Osteocyte (in vitro differentiated cells): Measurements from ENCODE around the gene HEMK1. TPM values are rescaled to one million over a fixed set of nuclear protein-coding genes. Genes with fewer than 3 reads are reported as not detected.

Experiments used
- DNase-seq: peaks from one replicate; pipeline ENCODE4 v3.0.0; 2021; ENCODE audit warnings: mixed read lengths; ENCODE audit not compliant: unreplicated experiment; ENCODE audit errors: extremely low spot score
- H3K27ac Mint-ChIP-seq: one replicate; pipeline ENCODE4 v1.8.0; 2021; ENCODE audit warnings: mild to moderate bottlenecking, mixed read lengths; ENCODE audit not compliant: unreplicated experiment
- H3K27me3 Mint-ChIP-seq: one replicate; pipeline ENCODE4 v1.8.0; 2021; ENCODE audit warnings: mixed read lengths; ENCODE audit not compliant: unreplicated experiment
- H3K36me3 Mint-ChIP-seq: one replicate; pipeline ENCODE4 v1.8.0; 2021; ENCODE audit warnings: mixed read lengths; ENCODE audit not compliant: unreplicated experiment
- H3K4me1 Mint-ChIP-seq: one replicate; pipeline ENCODE4 v1.8.0; 2021; ENCODE audit warnings: mixed read lengths; ENCODE audit not compliant: unreplicated experiment
- H3K4me3 Mint-ChIP-seq: one replicate; pipeline ENCODE4 v1.8.0; 2021; ENCODE audit warnings: mild to moderate bottlenecking, moderate library complexity, mixed read lengths; ENCODE audit not compliant: unreplicated experiment
- H3K9me3 Mint-ChIP-seq: one replicate; pipeline ENCODE4 v1.8.0; 2021; ENCODE audit warnings: mixed read lengths; ENCODE audit not compliant: unreplicated experiment
- total RNA-seq: library from RNA; stranded (reverse); gene quantifications from 2 replicates; pipeline ENCODE4 v1.2.1, GENCODE V29; 2021
- TF ChIP-seq, protein P1 (sequence below): fragments of 200-600 bp; sonication (generic); IDR thresholded peaks from 2 replicates; pipeline ENCODE4 v1.5.0; 2021; ENCODE audit warnings: antibody characterized with exemption, mild to moderate bottlenecking, moderate library complexity

The HEMK1 gene
- total RNA-seq, 1 donor from 2014 or later, result 23.1 TPM

DNA sequence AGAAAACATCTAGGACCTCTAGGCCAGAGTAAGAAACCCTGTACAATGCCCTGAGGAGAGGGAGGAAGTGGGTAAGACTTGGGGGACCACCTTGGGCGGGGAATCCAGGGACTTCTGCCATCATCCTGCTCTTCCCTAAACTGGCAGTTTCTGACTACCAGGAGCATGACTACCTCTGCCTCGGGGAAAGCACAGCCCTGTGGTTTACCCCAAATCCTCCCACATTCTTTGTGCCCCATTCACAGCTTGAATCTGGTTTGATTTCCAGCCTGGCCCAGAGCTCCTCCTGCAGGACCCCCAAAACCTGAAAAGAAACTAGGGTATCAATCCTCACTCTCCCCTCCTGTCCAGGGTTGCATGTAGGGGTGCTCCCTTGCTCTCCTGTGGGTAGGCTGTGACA lies 6.5 kb upstream of the HEMK1 start:
- no peaks in the 10 kb centered on the region for H3K36me3 Mint-ChIP-seq
- no peak overlapping the region for H3K27ac Mint-ChIP-seq
- no peaks in the 10 kb centered on the region for H3K27me3 Mint-ChIP-seq
- DNase-seq, result no peak
- TF ChIP-seq, protein P1, sequence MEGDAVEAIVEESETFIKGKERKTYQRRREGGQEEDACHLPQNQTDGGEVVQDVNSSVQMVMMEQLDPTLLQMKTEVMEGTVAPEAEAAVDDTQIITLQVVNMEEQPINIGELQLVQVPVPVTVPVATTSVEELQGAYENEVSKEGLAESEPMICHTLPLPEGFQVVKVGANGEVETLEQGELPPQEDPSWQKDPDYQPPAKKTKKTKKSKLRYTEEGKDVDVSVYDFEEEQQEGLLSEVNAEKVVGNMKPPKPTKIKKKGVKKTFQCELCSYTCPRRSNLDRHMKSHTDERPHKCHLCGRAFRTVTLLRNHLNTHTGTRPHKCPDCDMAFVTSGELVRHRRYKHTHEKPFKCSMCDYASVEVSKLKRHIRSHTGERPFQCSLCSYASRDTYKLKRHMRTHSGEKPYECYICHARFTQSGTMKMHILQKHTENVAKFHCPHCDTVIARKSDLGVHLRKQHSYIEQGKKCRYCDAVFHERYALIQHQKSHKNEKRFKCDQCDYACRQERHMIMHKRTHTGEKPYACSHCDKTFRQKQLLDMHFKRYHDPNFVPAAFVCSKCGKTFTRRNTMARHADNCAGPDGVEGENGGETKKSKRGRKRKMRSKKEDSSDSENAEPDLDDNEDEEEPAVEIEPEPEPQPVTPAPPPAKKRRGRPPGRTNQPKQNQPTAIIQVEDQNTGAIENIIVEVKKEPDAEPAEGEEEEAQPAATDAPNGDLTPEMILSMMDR, result no peak
- H3K4me1 Mint-ChIP-seq, result peaks cover 2% of the 10 kb centered on the region
- no peak overlapping the region for H3K4me3 Mint-ChIP-seq
- H3K9me3 Mint-ChIP-seq, result no peaks in the 10 kb centered on the region

DNA sequence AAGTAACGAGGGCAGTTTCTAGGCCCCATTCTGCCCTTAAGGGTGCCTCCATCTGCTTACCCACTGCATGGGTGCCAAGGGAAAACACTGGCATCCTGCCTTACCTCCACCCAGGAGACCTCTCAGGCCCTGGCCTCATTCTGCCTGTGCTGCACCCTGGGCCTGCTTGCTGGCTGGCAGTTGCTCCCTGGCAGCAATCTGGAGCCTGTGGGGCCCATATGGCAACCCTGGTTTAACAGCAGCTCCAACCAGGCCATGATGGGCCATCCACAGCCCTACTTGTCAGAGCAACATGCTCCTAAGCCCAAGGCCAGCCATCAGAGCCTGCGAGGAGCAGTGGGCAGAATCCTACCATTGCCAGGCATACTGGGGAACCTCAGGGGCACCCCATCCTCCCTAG lies 5.5 kb upstream of the HEMK1 start:
- H3K4me3 Mint-ChIP-seq, result no peak overlapping the region
- DNase-seq, result no peak
- peaks cover 7% of the 10 kb centered on the region for H3K4me1 Mint-ChIP-seq
- no peaks in the 10 kb centered on the region for H3K9me3 Mint-ChIP-seq
- no peak overlapping the region for H3K27ac Mint-ChIP-seq
- H3K36me3 Mint-ChIP-seq, result no peaks in the 10 kb centered on the region
- no peaks in the 10 kb centered on the region for H3K27me3 Mint-ChIP-seq
- TF ChIP-seq, protein P1, result no peak

DNA sequence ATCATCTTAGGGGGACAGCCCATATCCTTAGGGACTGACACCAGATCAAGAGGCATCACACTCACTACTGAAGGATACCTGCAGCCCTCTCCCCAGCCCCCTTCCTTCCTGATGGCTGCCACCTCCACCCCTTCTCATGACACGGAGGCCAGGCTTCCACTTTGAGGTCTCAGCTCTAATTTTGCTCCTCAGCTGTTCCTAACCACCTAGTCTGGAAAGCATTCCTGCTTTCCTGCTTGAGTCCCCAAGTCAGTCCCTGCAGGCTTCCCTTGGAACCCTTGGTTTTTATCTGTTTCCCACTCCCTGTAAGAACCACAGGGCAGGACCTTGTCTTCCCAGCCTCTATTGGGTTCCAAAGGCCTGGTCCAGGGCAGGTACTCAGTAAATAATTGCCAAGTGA lies 5.0 kb upstream of the HEMK1 start:
- Mint-ChIP-seq H3K9me3 (no peaks in the 10 kb centered on the region), H3K4me3 (no peak overlapping the region), H3K27ac (no peak overlapping the region), H3K36me3 (no peaks in the 10 kb centered on the region), H3K4me1 (peaks cover 7% of the 10 kb centered on the region), H3K27me3 (no peaks in the 10 kb centered on the region)
- no peak for DNase-seq
- TF ChIP-seq, protein P1, result no peak

DNA sequence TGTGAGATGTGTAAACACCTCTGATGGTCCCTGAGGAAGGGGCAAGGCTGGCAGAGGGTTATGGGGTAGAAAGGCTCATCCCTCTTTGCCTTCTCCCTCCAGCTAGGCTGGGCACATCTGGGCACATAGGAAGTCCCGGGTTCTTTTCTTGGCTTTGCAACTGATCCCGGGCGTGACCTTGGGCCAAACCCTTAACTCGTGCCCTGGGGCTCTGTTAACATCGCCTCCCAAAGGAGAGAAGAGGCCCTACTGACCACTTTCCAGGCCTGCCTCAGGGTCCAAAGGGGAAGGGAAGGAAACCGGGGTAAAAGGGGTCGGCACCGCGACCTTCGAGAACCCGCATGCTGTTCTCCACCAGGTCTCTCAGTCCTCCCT lies 2.3 kb upstream of the HEMK1 start:
- Mint-ChIP-seq H3K36me3 (no peaks in the 10 kb centered on the region), H3K4me1 (peaks cover 17% of the 10 kb centered on the region), H3K27me3 (no peaks in the 10 kb centered on the region), H3K27ac (no peak overlapping the region), H3K9me3 (no peaks in the 10 kb centered on the region), H3K4me3 (peak overlapping the region; percentile 26)
- TF ChIP-seq, protein P1, result no peak
- DNase-seq, result no peak

DNA sequence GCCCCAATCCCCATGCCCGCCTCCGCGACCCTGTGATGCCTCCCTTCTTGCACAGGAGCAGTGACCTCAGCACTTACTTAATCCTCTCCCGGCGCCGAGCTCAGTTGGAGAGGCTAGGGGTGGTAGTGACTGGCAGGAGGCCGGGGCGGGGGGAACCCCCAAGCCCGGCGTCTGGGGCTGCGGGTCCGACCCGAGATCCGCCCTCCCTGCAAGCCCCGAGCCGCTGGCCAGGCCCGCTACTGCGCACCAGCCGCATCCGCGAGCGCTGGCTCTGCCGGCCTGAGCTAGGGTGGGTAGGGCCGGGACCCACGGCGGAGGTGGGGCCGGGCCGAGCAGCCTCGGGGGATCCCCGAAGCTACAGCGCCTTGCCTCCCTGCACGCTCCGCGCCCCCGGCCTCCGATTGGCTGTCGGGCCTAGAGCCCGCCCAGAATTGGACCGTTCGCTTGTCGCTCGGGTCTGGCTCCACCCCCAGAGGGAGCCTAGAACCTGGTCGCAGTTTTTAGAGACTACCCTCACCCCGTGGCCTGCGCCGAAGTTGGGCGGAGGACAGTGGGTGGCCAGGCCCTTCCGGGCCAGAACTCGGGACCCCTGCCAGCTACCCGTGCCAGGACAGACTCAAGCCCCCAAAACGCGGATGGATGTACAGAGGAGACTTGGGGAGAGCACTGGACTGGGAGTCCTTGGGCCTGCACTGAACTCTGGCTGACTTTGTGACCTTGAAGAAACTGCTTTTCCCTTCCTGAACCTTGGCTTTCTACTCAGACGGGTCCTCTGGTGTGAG lies 1.7 kb upstream of the HEMK1 start, which contains the start of gene C3orf18:
C3orf18 (minus strand) TSS at position 362 of the 782 bp plus-strand sequence. CDS start 2,048 bp downstream, outside the sequence.
- Mint-ChIP-seq H3K9me3 (no peaks in the 10 kb centered on the region), H3K27me3 (no peaks in the 10 kb centered on the region), H3K27ac (peak within 1 kb of the TSS; percentile 95), H3K4me3 (peak within 1 kb of the TSS; percentile 97), H3K4me1 (peaks cover 17% of the 10 kb centered on the region), H3K36me3 (no peaks in the 10 kb centered on the region)
- DNase-seq, result no peak
- TF ChIP-seq, protein P1, result no peak
